GM23248 (cell line): ENCODE measurements around the gene R3HDM2. TPM values are rescaled to one million over a fixed set of nuclear protein-coding genes. Genes with fewer than 3 reads are reported as not detected.

Source experiments
- DNase-seq: peaks from one replicate; pipeline ENCODE4 v3.0.0-alpha.2; 2015
- H2AFZ ChIP-seq: fragments of 200-600 bp; sonication (generic); 2 replicates; pipeline ENCODE4 v1.6.1; 2016; ENCODE audit warnings: antibody characterized with exemption
- H3F3A ChIP-seq: fragments of 200-600 bp; sonication (generic); 2 replicates; pipeline ENCODE4 v1.6.1; 2016; ENCODE audit warnings: mild to moderate bottlenecking, antibody characterized with exemption, mixed run types; ENCODE audit not compliant: insufficient read depth
- H3K27ac ChIP-seq: fragments of 200-600 bp; sonication (generic); 2 replicates; pipeline ENCODE4 v1.5.1; 2016; ENCODE audit warnings: mild to moderate bottlenecking
- H3K27me3 ChIP-seq: fragments of 200-600 bp; sonication (generic); replicated peaks from 2 replicates; pipeline ENCODE4 v1.6.1; 2016; ENCODE audit warnings: mild to moderate bottlenecking; ENCODE audit not compliant: insufficient read depth
- H3K36me3 ChIP-seq: fragments of 200-600 bp; sonication (generic); 2 replicates; pipeline ENCODE4 v1.6.1; 2016; ENCODE audit warnings: low read depth, mild to moderate bottlenecking
- H3K4me1 ChIP-seq: fragments of 200-600 bp; sonication (generic); 2 replicates; pipeline ENCODE4 v1.6.1; 2016; ENCODE audit warnings: mild to moderate bottlenecking; ENCODE audit not compliant: insufficient read depth
- H3K4me2 ChIP-seq: fragments of 200-600 bp; sonication (generic); one replicate; pipeline ENCODE4 v1.6.1; 2016; ENCODE audit warnings: mild to moderate bottlenecking; ENCODE audit not compliant: unreplicated experiment
- H3K4me3 ChIP-seq: fragments of 200-600 bp; sonication (generic); 2 replicates; pipeline ENCODE4 v1.5.1; 2016; ENCODE audit warnings: mild to moderate bottlenecking
- H3K79me2 ChIP-seq: fragments of 200-600 bp; sonication (generic); 2 replicates; pipeline ENCODE4 v1.6.1; 2016; ENCODE audit warnings: mild to moderate bottlenecking; ENCODE audit not compliant: insufficient read depth
- H3K9ac ChIP-seq: fragments of 200-600 bp; sonication (generic); 2 replicates; pipeline ENCODE4 v1.6.1; 2016; ENCODE audit warnings: mild to moderate bottlenecking
- H3K9me2 ChIP-seq: fragments of 200-600 bp; sonication (generic); 2 replicates; pipeline ENCODE4 v1.6.1; 2016; ENCODE audit warnings: mixed run types, mild to moderate bottlenecking, moderate library complexity; ENCODE audit not compliant: insufficient read depth
- H3K9me3 ChIP-seq: fragments of 200-600 bp; sonication (generic); one replicate; pipeline ENCODE4 v1.6.1; 2017; ENCODE audit warnings: low read depth
- H4K20me1 ChIP-seq: fragments of 200-600 bp; sonication (generic); 2 replicates; pipeline ENCODE4 v1.6.0; 2016; ENCODE audit not compliant: insufficient read depth
- EZH2 ChIP-seq: fragments of 200-600 bp; sonication (generic); IDR thresholded peaks from 2 replicates; pipeline ENCODE4 v1.6.1; 2018; ENCODE audit warnings: antibody characterized with exemption, mild to moderate bottlenecking; ENCODE audit not compliant: insufficient read depth, poor library complexity, severe bottlenecking
- EZH2phosphoT487 ChIP-seq: fragments of 200-600 bp; sonication (generic); IDR thresholded peaks from 2 replicates; pipeline ENCODE4 v1.6.1; 2018; ENCODE audit warnings: antibody characterized with exemption, moderate library complexity, mild to moderate bottlenecking, low read depth; ENCODE audit not compliant: insufficient read depth
- WGBS, 2 experiments: methylation state at CpG; one replicate each; pipeline ENCODE4 v1.1.6; 2015 to 2017; ENCODE audit warnings: low lambda C conversion rate in 2 of 2, low coverage in 1 of 2; ENCODE audit errors: missing lambda C conversion rate in 2 of 2; 5-methylcytosine and 5-hydroxymethylcytosine counted together
- in situ Hi-C: fragments of 300-500 bp; cut with MboI; formaldehyde crosslinking; loops from 2 replicates; pipeline ENCODE4 v1.15.0; 2020
- polyA plus RNA-seq: library from polyadenylated mRNA; unstranded; fragments of >200 nt; fragmentation: Nextera tagmentation; extraction: Ambion mirVana; gene quantifications from 2 replicates; pipeline ENCODE4 v1.2.1, GENCODE V29; 2016
- total RNA-seq: library from RNA; depleted of rRNA; stranded (reverse); fragments of >200 nt; shearing (Covaris generic); gene quantifications from 2 replicates; pipeline ENCODE4 v1.2.3, GENCODE V29; 2014; rRNA removed

The R3HDM2 gene
- total RNA-seq (16.9 and 27.6 TPM in 2 replicates), polyA plus RNA-seq (16.2 and 17.0 TPM in 2 replicates)

- peak within 1 kb of the TSS; percentile 92 for H3K9ac ChIP-seq
- 7% methylated on average over 27 to 30 of the region's 41 CpGs for WGBS, 2 experiments
- H3K36me3 ChIP-seq, result no peaks in the 10 kb centered on the region
- peaks cover 42% of the 10 kb centered on the region for H3K79me2 ChIP-seq
- no peaks in the 10 kb centered on the region for H3K27me3 ChIP-seq
- no peaks in the 10 kb centered on the region for H4K20me1 ChIP-seq
- H3F3A ChIP-seq, result peaks cover 11% of the 10 kb centered on the region
- no peaks in the 10 kb centered on the region for H3K9me3 ChIP-seq
- H3K4me3 ChIP-seq, result peak within 1 kb of the TSS; percentile 88
- peak within 1 kb of the TSS; percentile 99 for H3K4me2 ChIP-seq
- in situ Hi-C loops, result no loop called here
- peak within 1 kb of the TSS; percentile 81 for H3K27ac ChIP-seq
- DNase-seq, result peak; percentile 97
- H3K9me2 ChIP-seq, result no peaks in the 10 kb centered on the region
- H3K4me1 ChIP-seq, result peaks cover 8% of the 10 kb centered on the region; the same call in 1 of the 2 replicates
- TF ChIP-seq EZH2 (no peak), EZH2phosphoT487 (no peak)
- H2AFZ ChIP-seq, result peak within 1 kb of the TSS; percentile 94
Measured at GRCh38 chr12:57430931-57431566, at the start of gene R3HDM2. TSS of gene R3HDM2 (minus strand) at chr12:57431043. CDS start at chr12:57310428, 120,615 bp downstream.

GRCh38 chr12:57479376-57480115, 48.7 kb upstream of the R3HDM2 start, which contains the start of gene ARHGAP9:
TSS of gene ARHGAP9 (minus strand) at chr12:57479866. CDS start at chr12:57479406, 460 bp downstream.
- H3K9me2 ChIP-seq, result no peaks in the 10 kb centered on the region
- H4K20me1 ChIP-seq, result no peaks in the 10 kb centered on the region
- H3K36me3 ChIP-seq, result no peaks in the 10 kb centered on the region
- H3K79me2 ChIP-seq, result no peaks in the 10 kb centered on the region
- H3K9ac ChIP-seq, result no peak within 1 kb of the TSS
- no peak within 1 kb of the TSS for H3K4me2 ChIP-seq
- no peaks in the 10 kb centered on the region for H3K9me3 ChIP-seq
- DNase-seq, result no peak
- H3K4me1 ChIP-seq, result 0 out of 2 replicates have a peak, but pooled peaks cover 7% of the 10 kb centered on the region
- 68 to 72% methylated on average over 6 of the region's 6 CpGs for WGBS, 2 experiments
- in situ Hi-C loops, result no loop called here
- TF ChIP-seq EZH2, result no peak
- TF ChIP-seq EZH2phosphoT487, result no peak
- H3K27me3 ChIP-seq, result peaks cover 34% of the 10 kb centered on the region
- H3K27ac ChIP-seq, result no peak within 1 kb of the TSS
- H3K4me3 ChIP-seq, result no peak within 1 kb of the TSS
- H3F3A ChIP-seq, result peaks cover 8% of the 10 kb centered on the region
- no peak within 1 kb of the TSS for H2AFZ ChIP-seq

- 0 out of 2 replicates have a peak, but pooled peaks cover 7% of the 10 kb centered on the region for H3K4me1 ChIP-seq
- peaks cover 39% of the 10 kb centered on the region for H3K27me3 ChIP-seq
Measured at GRCh38 chr12:57479043-57479375, 48.2 kb upstream of the R3HDM2 start.

GRCh38 chr12:57477710-57478681, 47.2 kb upstream of the R3HDM2 start:
- no peak overlapping the region for H2AFZ ChIP-seq
- no peak overlapping the region for H3K4me2 ChIP-seq
- no peak overlapping the region for H3K9ac ChIP-seq
- H3K9me3 ChIP-seq, result no peaks in the 10 kb centered on the region
- peaks cover under 1% of the 10 kb centered on the region; the same call in 1 of the 2 replicates for H3F3A ChIP-seq
- WGBS, 2 experiments, result 70 to 71% methylated on average over 10 to 12 of the region's 12 CpGs
- no peak overlapping the region for H3K4me3 ChIP-seq
- no peak for TF ChIP-seq EZH2phosphoT487
- no peak for TF ChIP-seq EZH2
- no peaks in the 10 kb centered on the region for H3K4me1 ChIP-seq
- no peak for DNase-seq
- H3K79me2 ChIP-seq, result no peaks in the 10 kb centered on the region
- peaks cover 49% of the 10 kb centered on the region for H3K27me3 ChIP-seq
- H3K27ac ChIP-seq, result no peak overlapping the region
- H3K9me2 ChIP-seq, result no peaks in the 10 kb centered on the region
- in situ Hi-C loops, result no loop called here
- no peaks in the 10 kb centered on the region for H3K36me3 ChIP-seq
- H4K20me1 ChIP-seq, result no peaks in the 10 kb centered on the region

More at GRCh38 chr12:57479043-57479375, 48.2 kb upstream of the R3HDM2 start:
- no peak overlapping the region for H3K27ac ChIP-seq
- no peaks in the 10 kb centered on the region for H3K9me2 ChIP-seq
- WGBS, 2 experiments, result 84 to 85% methylated on average over 10 of the region's 10 CpGs
- peaks cover 8% of the 10 kb centered on the region for H3F3A ChIP-seq
- no peaks in the 10 kb centered on the region for H3K36me3 ChIP-seq
- H3K9ac ChIP-seq, result no peak overlapping the region
- TF ChIP-seq EZH2, result no peak
- no peak for TF ChIP-seq EZH2phosphoT487
- H3K4me3 ChIP-seq, result no peak overlapping the region
- in situ Hi-C loops, result no loop called here
- H4K20me1 ChIP-seq, result no peaks in the 10 kb centered on the region
- no peaks in the 10 kb centered on the region for H3K79me2 ChIP-seq
- no peak for DNase-seq
- H3K4me2 ChIP-seq, result no peak overlapping the region
- no peak overlapping the region for H2AFZ ChIP-seq
- H3K9me3 ChIP-seq, result no peaks in the 10 kb centered on the region
